Panc1 (cell line): Measurements from ENCODE around the gene DYTN. TPM values are rescaled to one million over a fixed set of nuclear protein-coding genes. Genes with fewer than 3 reads are reported as not detected.

ENCODE experiments used
- ATAC-seq: fragments of 200-7000 bp; cut with Tn5 transposase; 2 replicates; pipeline ENCODE4 v1.9.1; 2020; ENCODE audit warnings: mild to moderate bottlenecking, moderate library complexity
- BruUV-seq: library from RNA; stranded (reverse); fragments of 400-500 nt; replicated peaks from 2 replicates; lab custom pipeline; 2021; lab: Mats Ljungman, UMichigan
- CTCF ChIA-PET: fragments of 300-600 bp; sonication (Branson Sonifier 250); formaldehyde crosslinking; loops from one replicate; lab custom pipeline; 2022; ENCODE audit warnings: antibody characterized with exemption; lab: Charles Lee
- POLR2A ChIA-PET: fragments of 300-600 bp; sonication (Branson Sonifier 250); formaldehyde crosslinking; loops from one replicate; lab custom pipeline; 2022; ENCODE audit warnings: antibody characterized with exemption; lab: Charles Lee
- DNase-seq: peaks from one replicate; pipeline ENCODE4 v3.0.0-alpha.2; 2010; ENCODE audit warnings: low read depth, low spot score
- H3K27ac ChIP-seq: 2 replicates; pipeline ENCODE4 v1.5.1; 2011; ENCODE audit warnings: mild to moderate bottlenecking, low read length, inconsistent platforms
- H3K27me3 ChIP-seq: fragments of 200-500 bp; sonication (Bioruptor generic); 2 replicates; pipeline ENCODE4 v1.6.0; 2014; ENCODE audit warnings: low read length, inconsistent platforms; ENCODE audit not compliant: control insufficient read depth, insufficient read depth
- H3K36me3 ChIP-seq: fragments of 200-500 bp; sonication (Bioruptor generic); 2 replicates; pipeline ENCODE4 v1.5.1; 2014; ENCODE audit warnings: inconsistent platforms, mild to moderate bottlenecking, low read length, moderate library complexity; ENCODE audit not compliant: control insufficient read depth, insufficient read depth
- H3K4me1 ChIP-seq: 2 replicates; pipeline ENCODE4 v1.5.1; 2011; ENCODE audit warnings: inconsistent platforms, mild to moderate bottlenecking, low read length, moderate library complexity; ENCODE audit not compliant: control insufficient read depth, insufficient read depth
- H3K4me3 ChIP-seq, 2 experiments: 2 replicates each; pipeline ENCODE4 v1.5.1; 2011 to 2012; ENCODE audit warnings: low read depth in 2 of 2, low read length in 2 of 2, mild to moderate bottlenecking in 2 of 2, inconsistent platforms in 1 of 2, moderate library complexity in 1 of 2
- H3K9me3 ChIP-seq: fragments of 200-500 bp; sonication (Bioruptor generic); 2 replicates; pipeline ENCODE4 v1.5.1; 2014; ENCODE audit warnings: low read depth, mild to moderate bottlenecking, inconsistent platforms, low read length, moderate library complexity; ENCODE audit not compliant: control insufficient read depth, insufficient read depth
- CTCF ChIP-seq: fragments of 450-650 bp; IDR thresholded peaks from 2 replicates; pipeline ENCODE4 v1.5.1; 2017; ENCODE audit warnings: mild to moderate bottlenecking
- POLR2AphosphoS5 ChIP-seq: IDR thresholded peaks from 2 replicates; pipeline ENCODE4 v1.6.1; 2012; ENCODE audit warnings: mild to moderate bottlenecking, low read depth, low read length, moderate library complexity
- SIN3A ChIP-seq: IDR thresholded peaks from 2 replicates; pipeline ENCODE4 v1.6.1; 2012; ENCODE audit warnings: low read depth, mild to moderate bottlenecking, low read length, moderate library complexity, borderline replicate concordance; ENCODE audit not compliant: insufficient read depth
- TCF7L2 ChIP-seq: IDR thresholded peaks from 2 replicates; pipeline ENCODE4 v1.6.1; 2011; ENCODE audit warnings: mild to moderate bottlenecking, low read depth, low read length, inconsistent platforms
- in situ Hi-C: cut with HindIII; loops from 2 replicates; pipeline ENCODE4 v1.10.0; 2016; ENCODE audit warnings: low sequenced_read_pairs, low pct_unique_long_range_greater_than_20kb
- intact Hi-C: fragments of 100-400 bp; cut with micrococcal nuclease; formaldehyde crosslinking; loops from one replicate; pipeline ENCODE4 v1.10.0; 2022; ENCODE audit not compliant: unreplicated experiment
- total RNA-seq: library from RNA; stranded (reverse); gene quantifications from one replicate; pipeline ENCODE4 v1.2.1, GENCODE V29; 2021; ENCODE audit not compliant: unreplicated experiment
- TF ChIP-seq, protein P1 (sequence below), 2 experiments: IDR thresholded peaks; 2 replicates each; pipeline ENCODE4 v1.6.1; 2011 to 2012; ENCODE audit warnings: low read depth in 2 of 2, control low read depth in 1 of 2, low read length in 1 of 2, mild to moderate bottlenecking in 1 of 2, moderate library complexity in 1 of 2; ENCODE audit not compliant: insufficient read depth in 1 of 2

DYTN gene
- total RNA-seq, 1 experiment from 2014 or later: not detected

- ATAC-seq: no peak
- CTCF ChIA-PET: no interaction called here
Measured at GRCh38 chr2:206639636-206640035, 78.6 kb downstream of the DYTN start.

GRCh38 chr2:206635015-206635414 lies 83.2 kb downstream of the DYTN start:
- intact Hi-C loops: no loop called here
- ChIA-PET CTCF (no interaction called here), POLR2A (no interaction called here)
- no peak for DNase-seq
- Histone ChIP-seq H3K27me3 (peaks cover 2% of the 10 kb centered on the region), H3K9me3 (no peaks in the 10 kb centered on the region), H3K36me3 (no peaks in the 10 kb centered on the region; the same call in 1 of the 2 replicates), H3K4me3 (no peak overlapping the region), H3K27ac (no peak overlapping the region), H3K4me1 (no peaks in the 10 kb centered on the region)
- no peak for ATAC-seq
- in situ Hi-C loops: no loop called here
- BruUV-seq: no TSS peak
- TF ChIP-seq CTCF (no peak), SIN3A (no peak), POLR2AphosphoS5 (no peak), TCF7L2 (no peak)
- TF ChIP-seq, protein P1, sequence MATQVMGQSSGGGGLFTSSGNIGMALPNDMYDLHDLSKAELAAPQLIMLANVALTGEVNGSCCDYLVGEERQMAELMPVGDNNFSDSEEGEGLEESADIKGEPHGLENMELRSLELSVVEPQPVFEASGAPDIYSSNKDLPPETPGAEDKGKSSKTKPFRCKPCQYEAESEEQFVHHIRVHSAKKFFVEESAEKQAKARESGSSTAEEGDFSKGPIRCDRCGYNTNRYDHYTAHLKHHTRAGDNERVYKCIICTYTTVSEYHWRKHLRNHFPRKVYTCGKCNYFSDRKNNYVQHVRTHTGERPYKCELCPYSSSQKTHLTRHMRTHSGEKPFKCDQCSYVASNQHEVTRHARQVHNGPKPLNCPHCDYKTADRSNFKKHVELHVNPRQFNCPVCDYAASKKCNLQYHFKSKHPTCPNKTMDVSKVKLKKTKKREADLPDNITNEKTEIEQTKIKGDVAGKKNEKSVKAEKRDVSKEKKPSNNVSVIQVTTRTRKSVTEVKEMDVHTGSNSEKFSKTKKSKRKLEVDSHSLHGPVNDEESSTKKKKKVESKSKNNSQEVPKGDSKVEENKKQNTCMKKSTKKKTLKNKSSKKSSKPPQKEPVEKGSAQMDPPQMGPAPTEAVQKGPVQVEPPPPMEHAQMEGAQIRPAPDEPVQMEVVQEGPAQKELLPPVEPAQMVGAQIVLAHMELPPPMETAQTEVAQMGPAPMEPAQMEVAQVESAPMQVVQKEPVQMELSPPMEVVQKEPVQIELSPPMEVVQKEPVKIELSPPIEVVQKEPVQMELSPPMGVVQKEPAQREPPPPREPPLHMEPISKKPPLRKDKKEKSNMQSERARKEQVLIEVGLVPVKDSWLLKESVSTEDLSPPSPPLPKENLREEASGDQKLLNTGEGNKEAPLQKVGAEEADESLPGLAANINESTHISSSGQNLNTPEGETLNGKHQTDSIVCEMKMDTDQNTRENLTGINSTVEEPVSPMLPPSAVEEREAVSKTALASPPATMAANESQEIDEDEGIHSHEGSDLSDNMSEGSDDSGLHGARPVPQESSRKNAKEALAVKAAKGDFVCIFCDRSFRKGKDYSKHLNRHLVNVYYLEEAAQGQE (IDR thresholded peaks at IDR 0.05; ENCODE audit: insufficient read depth in 1 of 2, low read depth in 2 of 2, low read length in 1 of 2): no peak

More at GRCh38 chr2:206639636-206640035, 78.6 kb downstream of the DYTN start:
- no peak overlapping the region for H3K27ac ChIP-seq
- BruUV-seq: no TSS peak
- H3K36me3 ChIP-seq: no peaks in the 10 kb centered on the region
- H3K9me3 ChIP-seq: no peaks in the 10 kb centered on the region
- DNase-seq: no peak
- no peaks in the 10 kb centered on the region for H3K4me1 ChIP-seq
- POLR2A ChIA-PET: no interaction called here
- intact Hi-C loops (no loop called here), in situ Hi-C loops (no loop called here)
- TF ChIP-seq CTCF: no peak
- TF ChIP-seq, protein P1 (IDR thresholded peaks at IDR 0.05; ENCODE audit: insufficient read depth in 1 of 2, low read depth in 2 of 2, low read length in 1 of 2): no peak
- no peak for TF ChIP-seq TCF7L2
- no peak for TF ChIP-seq SIN3A
- TF ChIP-seq POLR2AphosphoS5: no peak
- H3K4me3 ChIP-seq: no peak overlapping the region
- H3K27me3 ChIP-seq: no peaks in the 10 kb centered on the region; the same call in none of the 2 replicates
